Sigmoid colon (tissue), 7 donors: ENCODE measurements around the gene TCF7L1. TPM values are rescaled to one million over a fixed set of nuclear protein-coding genes. Genes with fewer than 3 reads are reported as not detected.

ENCODE experiments used
- DNase-seq: peaks from one replicate; pipeline ENCODE4 v3.0.0-alpha.2; 2019
- H3K27ac ChIP-seq, 4 donors: fragments of 200-600 bp; sonication (generic); one replicate each; pipeline ENCODE4 v1.5.1; 2016 to 2019; ENCODE audit warnings: mild to moderate bottlenecking in 1 of 4
- H3K27me3 ChIP-seq, 3 donors: fragments of 200-600 bp; sonication (generic); one replicate each; pipeline ENCODE4 v1.5.1; 2019; ENCODE audit warnings: mild to moderate bottlenecking in 1 of 3
- H3K36me3 ChIP-seq, 4 donors: fragments of 200-600 bp; sonication (generic); one replicate each; pipeline ENCODE4 v1.5.1; 2016 to 2019
- H3K4me1 ChIP-seq, 4 donors: fragments of 200-600 bp; sonication (generic); one replicate each; pipeline ENCODE4 v1.5.1; 2017 to 2019
- H3K4me3 ChIP-seq, 4 donors: fragments of 200-600 bp; sonication (generic); one replicate each; pipeline ENCODE4 v1.5.1; 2017 to 2019; ENCODE audit warnings: mild to moderate bottlenecking in 2 of 4, moderate library complexity in 1 of 4
- H3K9me3 ChIP-seq, 4 donors: fragments of 200-600 bp in 3 of 4; sonication (generic) in 3 of 4; one replicate each; pipeline versions ENCODE4 v1.5.1 to v1.6.1; 2013 to 2019
- EP300 ChIP-seq, 4 donors: sonication (generic); formaldehyde crosslinking; IDR thresholded peaks; one replicate each; pipeline ENCODE4 v1.6.1; 2017; ENCODE audit warnings: antibody characterized with exemption in 4 of 4
- POLR2A ChIP-seq, 2 donors: fragments of 450-650 bp; IDR thresholded peaks; one replicate each; pipeline ENCODE4 v1.6.1; 2016; ENCODE audit warnings: antibody characterized with exemption in 2 of 2, mild to moderate bottlenecking in 2 of 2, moderate library complexity in 2 of 2
- POLR2AphosphoS5 ChIP-seq, 4 donors: sonication (generic); formaldehyde crosslinking; IDR thresholded peaks; one replicate each; pipeline ENCODE4 v1.6.1; 2017; ENCODE audit warnings: antibody characterized with exemption in 4 of 4
- WGBS, 2 donors: extraction: QIAGEN DNeasy Blood & Tissue Kit; methylation state at CpG; one replicate each; pipeline ENCODE4 v1.1.7; 2013; 5-methylcytosine and 5-hydroxymethylcytosine counted together
- intact Hi-C: fragments of 100-400 bp; cut with DNase I; formaldehyde crosslinking; loops from one replicate; pipeline ENCODE4 v1.15.1; 2023
- polyA plus RNA-seq, 3 donors: library from polyadenylated mRNA; stranded (reverse); fragments of 200-250 nt; gene quantifications; one replicate each; pipeline ENCODE4 v1.2.3, GENCODE V29; 2013
- total RNA-seq, 4 donors: library from RNA; depleted of rRNA; stranded (reverse); fragments of >200 nt; gene quantifications; one replicate each; pipeline ENCODE4 v1.1.0, GENCODE V29; 2016
- TF ChIP-seq, protein P1 (sequence below), 4 experiments: fragments of 450-650 bp in 3 of 4; fragments of 200-600 bp in 1 of 4; IDR thresholded peaks; one replicate each; pipeline ENCODE4 v1.5.1; 2016 to 2019; ENCODE audit warnings: antibody characterized with exemption in 4 of 4, mild to moderate bottlenecking in 3 of 4, moderate library complexity in 2 of 4
- donor health status: healthy with polysubstance abuse.
- donor health status: Bipolar disorder and iron deficiency.
- donor health status: healthy.

Gene TCF7L1
- total and polyA plus RNA-seq, 7 donors, result 1.2 to 15.2 (median 4.0) TPM

DNA sequence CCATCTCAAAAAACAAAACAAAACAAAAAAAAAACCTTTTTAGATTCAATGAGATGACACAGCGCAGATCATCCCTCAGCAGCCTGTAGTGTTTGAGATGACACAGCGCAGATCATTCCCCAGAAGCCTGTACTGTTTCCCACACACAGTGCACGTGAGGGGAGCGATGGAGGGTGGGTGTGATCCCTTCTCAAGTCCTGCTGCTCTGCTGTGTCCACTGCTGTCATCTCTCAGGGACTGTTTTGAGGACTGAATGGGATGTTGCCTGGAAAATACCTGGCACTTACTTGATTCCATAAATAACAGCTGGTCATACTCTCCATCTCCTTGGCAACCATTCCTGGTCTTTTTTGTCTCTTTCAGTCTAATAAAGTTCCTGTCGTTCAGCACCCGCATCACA is 168.9 kb downstream of the TCF7L1 start:
- Histone ChIP-seq H3K27me3 (no peaks in the 10 kb centered on the region), H3K9me3 (no peaks in the 10 kb centered on the region), H3K27ac (peak overlapping the region in 1 of 4 donors; percentile 12), H3K4me3 (no peak overlapping the region), H3K36me3 (peaks cover 6 to 33% (median 16%) of the 10 kb centered on the region in 4 donors), H3K4me1 (peaks cover 0 to 17% (median 5%) of the 10 kb centered on the region in 4 donors)
- TF ChIP-seq, protein P1, sequence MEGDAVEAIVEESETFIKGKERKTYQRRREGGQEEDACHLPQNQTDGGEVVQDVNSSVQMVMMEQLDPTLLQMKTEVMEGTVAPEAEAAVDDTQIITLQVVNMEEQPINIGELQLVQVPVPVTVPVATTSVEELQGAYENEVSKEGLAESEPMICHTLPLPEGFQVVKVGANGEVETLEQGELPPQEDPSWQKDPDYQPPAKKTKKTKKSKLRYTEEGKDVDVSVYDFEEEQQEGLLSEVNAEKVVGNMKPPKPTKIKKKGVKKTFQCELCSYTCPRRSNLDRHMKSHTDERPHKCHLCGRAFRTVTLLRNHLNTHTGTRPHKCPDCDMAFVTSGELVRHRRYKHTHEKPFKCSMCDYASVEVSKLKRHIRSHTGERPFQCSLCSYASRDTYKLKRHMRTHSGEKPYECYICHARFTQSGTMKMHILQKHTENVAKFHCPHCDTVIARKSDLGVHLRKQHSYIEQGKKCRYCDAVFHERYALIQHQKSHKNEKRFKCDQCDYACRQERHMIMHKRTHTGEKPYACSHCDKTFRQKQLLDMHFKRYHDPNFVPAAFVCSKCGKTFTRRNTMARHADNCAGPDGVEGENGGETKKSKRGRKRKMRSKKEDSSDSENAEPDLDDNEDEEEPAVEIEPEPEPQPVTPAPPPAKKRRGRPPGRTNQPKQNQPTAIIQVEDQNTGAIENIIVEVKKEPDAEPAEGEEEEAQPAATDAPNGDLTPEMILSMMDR (IDR thresholded peaks at IDR 0.05), result no peak
- TF ChIP-seq POLR2AphosphoS5 (IDR thresholded peaks at IDR 0.05), result peak in 3 of 4 donors; percentile 15 to 57 (median 41)
- no peak for DNase-seq
- 89% methylated on average over 6 of the region's 6 CpGs for WGBS, 2 donors
- intact Hi-C loops, result loop anchor here (5.0 kb wide), 2 partner anchors 170 to 375 kb away; partner anchors contain the start of gene TCF7L1

DNA sequence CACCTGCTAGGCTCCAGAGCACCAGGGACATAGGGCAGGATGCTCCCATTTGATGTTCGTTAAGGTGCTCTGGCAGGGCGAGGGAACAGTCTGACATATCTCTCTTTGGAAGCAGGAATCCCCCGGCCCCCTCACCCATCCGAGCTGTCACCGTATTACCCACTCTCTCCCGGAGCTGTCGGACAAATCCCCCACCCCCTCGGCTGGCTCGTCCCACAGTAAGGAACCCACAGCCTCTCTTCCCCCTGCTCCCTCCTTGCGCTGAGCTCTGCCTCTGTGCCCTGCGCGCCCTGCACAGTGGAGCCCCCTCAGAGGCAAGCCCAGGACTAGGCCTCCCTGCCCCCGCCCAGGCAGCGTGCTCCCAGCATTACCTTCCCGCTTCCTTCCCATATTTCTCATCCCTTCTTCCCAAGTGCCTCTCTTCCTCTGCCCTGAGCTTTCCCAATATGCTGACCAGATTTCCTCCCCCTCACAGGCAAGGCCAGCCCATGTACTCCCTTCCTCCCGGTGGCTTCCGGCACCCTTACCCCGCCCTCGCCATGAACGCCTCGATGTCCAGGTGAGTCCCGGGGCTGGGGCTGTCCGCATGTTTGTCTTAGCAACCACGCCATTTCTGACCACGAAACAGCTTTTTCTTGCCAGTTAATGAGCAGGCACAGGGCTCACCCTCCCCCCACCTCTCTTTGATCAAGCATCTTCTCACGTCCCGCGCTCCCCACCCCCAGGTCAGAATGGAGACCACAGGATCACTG is 170.8 kb downstream of the TCF7L1 start:
- peaks cover 0 to 18% (median 11%) of the 10 kb centered on the region in 4 donors for H3K4me1 ChIP-seq
- H3K4me3 ChIP-seq, result no peak overlapping the region
- WGBS, 2 donors, result 83 to 89% methylated on average over 28 of the region's 28 CpGs
- H3K9me3 ChIP-seq, result no peaks in the 10 kb centered on the region
- peaks cover 6 to 41% (median 18%) of the 10 kb centered on the region in 4 donors for H3K36me3 ChIP-seq
- no peak for DNase-seq
- intact Hi-C loops, result loop anchor here (5.0 kb wide), 2 partner anchors 172 to 377 kb away; partner anchors contain the start of gene TCF7L1
- no peak overlapping the region for H3K27ac ChIP-seq
- no peaks in the 10 kb centered on the region for H3K27me3 ChIP-seq
- TF ChIP-seq POLR2A (IDR thresholded peaks at IDR 0.05) (no peak), POLR2AphosphoS5 (IDR thresholded peaks at IDR 0.05) (no peak), EP300 (IDR thresholded peaks at IDR 0.05) (no peak)
- TF ChIP-seq, protein P1 (IDR thresholded peaks at IDR 0.05), result no peak

DNA sequence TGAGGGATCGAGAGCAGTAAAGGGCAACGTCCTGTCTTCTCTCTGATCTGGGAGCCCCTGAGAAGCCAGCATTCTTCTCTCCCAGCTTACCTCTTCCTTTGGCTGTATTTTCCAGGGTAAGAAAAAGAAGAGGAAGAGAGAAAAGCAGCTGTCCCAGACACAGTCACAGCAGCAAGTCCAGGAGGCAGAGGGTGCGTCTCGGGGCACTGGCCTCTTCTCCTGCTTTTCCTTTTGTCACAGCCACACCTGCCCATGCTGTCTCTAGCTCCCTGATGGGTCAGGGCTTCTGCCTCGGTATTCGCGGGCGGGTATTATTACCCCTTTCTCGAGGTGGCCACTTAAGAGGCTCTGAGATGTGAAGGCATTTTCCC is 174.3 kb downstream of the TCF7L1 start:
- intact Hi-C loops, result no loop called here

DNA sequence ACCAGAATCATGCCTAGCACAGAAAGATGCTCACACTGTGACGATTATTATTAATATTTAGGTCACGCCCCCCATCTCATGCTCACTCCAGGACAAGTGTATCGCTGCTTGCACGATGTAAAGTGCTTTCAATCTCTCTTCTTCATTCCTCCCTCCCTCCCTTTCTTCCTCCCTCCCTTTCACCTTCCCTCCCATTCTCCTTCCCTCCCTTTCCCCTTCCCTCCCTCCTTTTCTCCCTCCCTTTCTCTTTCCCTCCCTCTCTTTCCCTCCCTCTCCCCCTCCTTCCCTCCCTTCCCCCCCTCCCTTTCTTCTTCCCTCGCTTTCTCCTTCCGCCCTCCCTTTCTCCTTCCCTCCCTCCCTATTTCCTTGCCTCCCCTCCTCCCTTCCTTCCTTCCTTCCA is 175.0 kb downstream of the TCF7L1 start:
- peak overlapping the region in 1 of 4 donors; percentile 49 for H3K27ac ChIP-seq
- intact Hi-C loops, result no loop called here
- 86 to 90% methylated on average over 6 of the region's 6 CpGs for WGBS, 2 donors
- no peak for DNase-seq
- no peak overlapping the region for H3K4me3 ChIP-seq
- no peaks in the 10 kb centered on the region for H3K27me3 ChIP-seq
- peaks cover 6 to 41% (median 18%) of the 10 kb centered on the region in 4 donors for H3K36me3 ChIP-seq
- H3K4me1 ChIP-seq, result peaks cover 0 to 19% (median 15%) of the 10 kb centered on the region in 4 donors
- TF ChIP-seq POLR2AphosphoS5 (IDR thresholded peaks at IDR 0.05) (no peak), EP300 (IDR thresholded peaks at IDR 0.05) (no peak), POLR2A (IDR thresholded peaks at IDR 0.05) (no peak)
- TF ChIP-seq, protein P1 (IDR thresholded peaks at IDR 0.05), result no peak
- no peaks in the 10 kb centered on the region for H3K9me3 ChIP-seq

More for the DNA sequence above, 174.3 kb downstream of the TCF7L1 start:
- H3K4me1 ChIP-seq, result peaks cover 0 to 19% (median 15%) of the 10 kb centered on the region in 4 donors
- H3K36me3 ChIP-seq, result peaks cover 6 to 41% (median 18%) of the 10 kb centered on the region in 4 donors
- 17 to 59% methylated on average over 9 of the region's 9 CpGs for WGBS, 2 donors
- H3K4me3 ChIP-seq, result no peak overlapping the region
- no peak for DNase-seq
- TF ChIP-seq POLR2A (IDR thresholded peaks at IDR 0.05), result no peak
- TF ChIP-seq POLR2AphosphoS5 (IDR thresholded peaks at IDR 0.05), result no peak
- TF ChIP-seq, protein P1 (IDR thresholded peaks at IDR 0.05), result no peak
- TF ChIP-seq EP300 (IDR thresholded peaks at IDR 0.05), result no peak
- H3K9me3 ChIP-seq, result no peaks in the 10 kb centered on the region
- peak overlapping the region in 2 of 4 donors; percentile 8 to 26 for H3K27ac ChIP-seq
- no peaks in the 10 kb centered on the region for H3K27me3 ChIP-seq
